Activated CD4-positive, alpha-beta T cell treated with anti-CD3 and anti-CD28 coated beads, Interleukin-2, amount 50 U/mL, for 16 hours (primary cell): Measurements from ENCODE around the gene RSBN1L.
"Not testable (repeated sequence)": the region's sequence is repeated elsewhere in the genome, so short reads cannot be mapped to it uniquely, and the experiment has no call there.

Experiments used
- DNase-seq: peaks from one replicate; pipeline ENCODE4 v3.0.0-alpha.2; 2020

The RSBN1L gene

DNA sequence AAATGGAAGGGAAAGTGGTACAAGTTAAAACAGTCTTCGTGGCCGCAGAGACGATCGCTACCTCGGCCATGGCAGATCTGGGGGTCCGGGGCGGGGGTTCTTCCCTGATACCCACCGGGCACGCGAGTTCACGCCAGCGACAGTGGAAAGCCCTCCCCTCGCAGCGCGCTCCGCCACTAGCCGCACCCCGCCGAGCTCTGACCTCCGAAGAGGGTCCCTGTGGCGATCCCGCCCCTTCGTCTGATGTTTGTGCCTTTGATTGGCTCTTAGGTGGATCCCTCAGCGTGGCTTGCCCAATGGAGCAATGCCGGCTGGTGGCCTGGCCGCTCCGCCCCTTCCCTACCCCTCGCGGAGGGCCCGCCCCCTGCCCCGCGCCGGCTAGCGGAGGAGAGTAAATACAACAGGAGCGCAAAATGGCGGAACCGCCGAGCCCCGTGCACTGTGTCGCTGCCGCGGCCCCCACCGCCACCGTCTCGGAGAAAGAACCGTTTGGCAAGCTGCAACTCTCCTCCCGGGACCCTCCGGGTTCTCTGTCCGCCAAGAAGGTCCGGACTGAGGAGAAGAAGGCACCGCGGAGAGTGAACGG lies at the start of gene RSBN1L:
TSS of gene RSBN1L (plus strand) at position 403 of the 586 bp plus-strand sequence. CDS start at position 414, 11 bp downstream.
- peak; percentile 98 for DNase-seq

DNA sequence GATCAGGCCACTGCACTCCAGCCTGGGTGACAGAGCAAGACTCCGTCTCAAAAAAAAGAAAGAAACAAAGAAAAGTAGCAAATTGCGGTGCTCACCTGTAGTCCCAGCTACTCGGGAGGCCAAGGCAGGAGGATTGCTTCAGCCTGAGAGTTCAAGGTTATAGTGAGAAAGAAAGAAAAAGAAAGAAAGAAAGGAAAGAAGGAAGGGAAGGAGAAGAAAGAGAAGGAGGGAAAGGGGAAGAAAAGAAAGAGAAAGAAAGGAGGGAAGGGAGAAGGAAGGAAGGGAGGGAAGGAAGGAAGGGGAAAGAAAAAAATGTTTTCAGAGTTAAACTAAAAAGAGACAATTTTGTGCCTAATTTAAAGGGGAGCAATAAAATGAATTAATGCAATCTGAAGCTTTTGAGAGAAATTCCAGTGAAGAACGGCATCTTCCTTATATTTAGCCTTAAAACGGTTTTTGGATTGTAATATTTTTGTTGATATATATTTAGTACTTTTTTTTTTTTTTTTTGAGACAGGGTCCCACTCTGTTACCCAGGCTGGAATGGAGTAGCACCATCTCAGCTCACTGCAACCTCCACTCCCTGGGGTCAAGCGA lies 47.4 kb upstream of the RSBN1L start:
- no peak for DNase-seq

DNA sequence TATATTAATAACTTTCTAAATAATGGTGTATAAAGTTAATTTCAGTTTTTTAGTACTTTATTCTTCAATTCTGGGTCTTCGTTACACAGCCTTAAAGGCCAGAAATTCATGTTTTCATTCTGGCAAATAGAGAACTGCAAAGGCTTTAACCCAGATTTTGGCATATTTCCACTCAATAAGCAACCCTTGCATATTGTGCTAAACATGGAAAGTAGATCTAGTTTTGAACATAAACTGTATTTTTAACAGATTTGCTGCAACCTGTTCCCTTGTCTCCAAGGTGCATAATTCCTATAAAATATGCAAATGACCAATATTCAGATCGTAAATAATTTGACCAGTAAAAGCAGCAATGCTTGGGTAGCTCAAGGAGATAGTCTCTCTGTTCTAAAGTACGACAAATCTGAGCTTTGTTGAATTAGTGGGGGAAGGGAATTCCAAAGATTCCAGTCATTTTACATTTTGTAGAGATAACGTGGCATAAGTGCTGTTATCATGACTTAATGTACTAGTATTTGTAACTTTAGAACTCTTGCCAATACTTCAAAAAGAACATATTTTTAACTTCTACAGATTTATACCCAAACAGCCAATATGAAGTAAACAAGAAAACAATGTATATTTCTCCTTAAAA lies 46.4 kb upstream of the RSBN1L start:
- DNase-seq = no peak

DNA sequence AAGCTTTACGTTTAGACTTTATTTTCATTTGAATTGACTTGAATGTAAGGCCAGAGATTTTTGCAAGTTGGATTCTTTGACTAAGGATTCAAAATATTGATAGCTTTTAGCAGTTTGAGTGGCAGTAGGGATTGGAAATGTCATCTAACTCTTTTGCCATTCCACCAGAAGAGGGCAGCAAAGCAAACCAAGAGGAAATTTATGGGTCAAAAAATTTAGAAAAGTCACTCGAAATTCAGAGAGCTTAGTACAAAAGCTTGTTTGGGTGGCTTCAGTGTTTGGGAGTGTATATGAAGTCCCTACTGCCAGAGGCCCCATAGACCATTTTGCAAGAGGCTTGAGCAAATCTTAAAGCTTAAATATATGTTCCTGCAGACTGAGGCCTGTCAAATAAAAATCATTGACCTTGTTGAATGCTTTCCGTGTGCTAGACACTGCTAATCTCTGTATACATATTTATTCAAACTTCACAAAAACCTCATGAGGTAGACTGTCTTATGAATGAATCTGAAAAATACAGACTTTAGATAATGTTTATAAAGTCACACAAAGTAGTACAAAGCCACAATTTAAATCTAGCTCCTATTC lies 44.6 kb upstream of the RSBN1L start:
- peak; percentile 48 for DNase-seq

DNA sequence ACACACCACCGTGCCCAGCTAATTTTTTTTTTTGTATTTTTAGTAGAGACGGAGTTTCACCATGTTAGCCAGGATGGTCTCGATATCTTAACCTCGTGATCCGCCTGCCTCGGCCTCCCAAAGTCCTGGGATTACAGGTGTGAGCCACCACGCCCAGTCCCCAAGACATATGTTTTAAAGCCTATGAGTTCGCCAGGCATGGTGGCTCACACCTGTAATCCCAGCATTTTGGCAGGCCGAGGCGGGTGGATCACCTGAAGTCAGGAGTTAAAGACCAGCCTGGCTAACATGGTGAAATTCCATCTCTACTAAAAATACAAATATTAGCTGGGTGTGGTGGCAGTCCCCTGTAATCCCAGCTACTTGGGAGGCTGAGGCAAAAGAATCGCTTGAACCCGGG lies 43.4 kb upstream of the RSBN1L start:
- not testable (repeated sequence) for DNase-seq

DNA sequence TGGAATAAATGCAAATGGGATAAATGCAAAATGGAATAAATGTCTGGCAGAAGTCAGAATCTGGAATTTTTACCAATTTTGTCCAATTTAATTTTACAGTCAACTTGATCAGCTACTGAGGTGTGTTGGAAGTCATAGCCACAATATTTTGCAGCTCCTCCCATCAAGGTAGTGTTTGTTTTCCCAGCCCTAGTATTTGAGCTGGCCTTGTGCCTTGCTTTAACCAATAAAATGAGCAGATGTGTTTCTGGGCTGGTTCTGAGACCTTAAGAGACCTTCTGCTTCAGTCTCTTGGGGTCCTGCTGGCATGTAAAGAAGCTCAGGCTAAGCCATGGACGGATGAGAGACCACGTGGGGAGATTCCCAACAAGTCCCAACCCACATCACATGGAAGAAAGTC lies 42.7 kb upstream of the RSBN1L start:
- DNase-seq = no peak

DNA sequence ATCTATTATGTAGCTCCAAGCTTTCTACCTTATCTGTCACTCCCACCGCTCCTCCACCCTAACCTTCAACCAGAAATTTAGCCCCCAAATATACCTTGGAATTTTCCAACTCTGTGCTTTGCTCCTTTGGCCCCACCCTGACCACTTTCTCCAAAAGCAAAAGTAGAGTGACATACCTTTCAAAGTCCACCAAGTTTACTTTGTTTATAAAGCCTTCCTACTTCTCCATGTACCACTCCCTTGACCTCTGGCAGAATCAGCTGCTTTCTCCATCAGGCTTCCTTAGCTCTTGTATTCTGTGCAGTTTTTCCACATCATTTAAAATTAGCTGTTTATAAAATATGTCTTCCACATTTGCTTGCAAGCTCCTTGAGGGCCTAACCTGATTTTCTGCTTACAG lies 40.9 kb upstream of the RSBN1L start:
- DNase-seq = no peak

DNA sequence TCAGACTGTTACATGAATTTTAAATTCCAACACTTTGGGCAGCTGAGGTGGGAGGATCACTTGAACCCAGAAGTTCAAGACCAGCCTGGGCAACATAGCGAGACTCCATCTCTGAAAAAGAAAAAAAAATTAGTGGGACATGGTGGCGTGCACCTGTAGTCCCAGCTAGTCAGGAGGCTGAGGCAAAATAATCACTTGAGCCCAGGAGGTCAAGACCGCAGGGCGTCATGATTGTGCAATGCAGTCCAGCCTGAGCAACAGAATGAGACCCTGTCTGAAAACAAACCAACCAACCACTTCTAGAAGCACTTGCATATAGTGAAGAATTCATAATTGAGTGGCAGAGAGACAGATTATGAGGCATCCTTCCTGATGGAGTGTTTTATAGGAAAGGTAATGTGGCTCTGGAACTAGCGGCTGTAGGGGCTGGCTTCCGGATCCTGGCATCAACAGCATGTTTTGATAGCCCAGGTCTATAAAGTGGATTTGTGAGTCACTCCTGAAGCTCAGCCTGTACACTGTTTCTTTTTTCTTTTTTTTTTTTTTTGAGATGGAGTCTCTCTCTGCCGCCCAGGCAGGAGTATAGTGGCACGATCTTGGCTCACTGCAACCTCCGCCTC lies 40.3 kb upstream of the RSBN1L start:
- no peak for DNase-seq

DNA sequence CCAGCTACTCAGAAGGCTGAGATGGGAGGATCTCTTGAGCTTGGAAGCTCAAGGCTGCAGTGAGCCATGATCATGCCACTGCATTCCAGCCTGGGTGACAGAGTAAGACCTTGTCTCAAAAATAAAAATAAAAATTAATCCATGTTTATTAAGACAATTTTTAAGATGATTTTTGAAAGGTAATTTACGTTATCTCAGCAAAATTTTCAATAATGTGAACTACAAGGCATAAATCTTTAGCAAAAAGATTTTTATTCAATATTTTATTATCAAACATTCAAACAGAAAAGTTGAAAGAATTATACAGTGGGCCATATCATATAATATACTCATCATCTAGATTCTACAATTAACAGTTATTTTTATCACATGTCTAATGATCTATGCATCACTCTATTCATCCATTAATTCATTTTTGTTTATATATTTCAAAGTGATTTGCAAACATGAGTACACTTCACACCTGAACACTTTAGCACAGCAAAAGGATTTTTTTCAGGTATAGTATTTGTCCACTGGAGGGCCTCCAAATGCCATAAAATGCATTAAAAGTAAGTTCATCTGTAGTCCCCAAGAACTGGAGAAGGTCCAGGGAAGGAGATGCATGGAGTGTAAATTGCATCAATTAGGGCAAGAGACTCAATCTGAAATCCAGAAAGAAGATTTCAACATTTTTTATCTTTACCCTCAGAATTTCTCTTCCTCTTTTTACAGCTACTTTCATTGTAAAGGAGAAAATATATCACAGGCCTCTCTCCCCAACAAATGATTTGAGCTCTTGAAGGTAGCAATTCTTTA lies 38.6 kb upstream of the RSBN1L start:
- peak; percentile 49 for DNase-seq

DNA sequence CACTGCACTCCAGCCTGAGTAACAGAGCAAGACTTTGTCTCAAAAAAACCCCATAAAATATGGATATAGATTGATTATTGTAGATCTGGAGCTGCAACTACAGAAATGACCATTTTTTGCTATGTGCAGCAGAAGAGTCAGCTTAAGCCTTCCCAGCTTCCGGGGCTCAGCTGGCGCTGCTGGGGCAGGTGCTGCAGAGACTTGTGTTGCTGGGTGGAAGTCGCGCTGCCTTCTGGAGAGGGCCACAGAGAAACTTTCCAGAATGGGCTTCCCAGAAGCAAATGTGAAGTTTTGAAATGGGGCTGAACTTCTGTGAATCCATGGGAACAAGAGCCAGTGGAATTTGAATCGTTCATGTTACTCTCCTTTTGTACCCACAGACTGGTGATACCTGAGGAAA lies 37.3 kb upstream of the RSBN1L start:
- no peak for DNase-seq

DNA sequence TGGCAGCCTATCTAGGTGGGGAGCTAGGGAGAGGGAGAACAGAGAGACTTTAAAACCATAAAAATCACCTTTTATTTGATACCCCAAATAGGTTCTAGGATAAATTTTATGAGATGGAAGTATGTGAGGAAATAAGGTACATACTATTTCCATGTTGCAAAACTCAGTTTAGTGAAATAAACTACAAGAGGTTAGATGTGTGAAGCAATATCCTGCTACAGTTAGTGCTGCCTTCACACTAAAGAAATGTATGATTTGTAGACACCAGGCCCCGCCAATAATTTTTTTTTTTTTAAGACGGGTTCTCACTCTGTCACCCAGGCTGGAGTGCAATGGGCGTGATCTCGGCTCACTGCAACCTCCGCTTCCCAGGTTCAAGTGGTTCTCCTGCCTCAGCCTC lies 34.4 kb upstream of the RSBN1L start:
- no peak for DNase-seq

DNA sequence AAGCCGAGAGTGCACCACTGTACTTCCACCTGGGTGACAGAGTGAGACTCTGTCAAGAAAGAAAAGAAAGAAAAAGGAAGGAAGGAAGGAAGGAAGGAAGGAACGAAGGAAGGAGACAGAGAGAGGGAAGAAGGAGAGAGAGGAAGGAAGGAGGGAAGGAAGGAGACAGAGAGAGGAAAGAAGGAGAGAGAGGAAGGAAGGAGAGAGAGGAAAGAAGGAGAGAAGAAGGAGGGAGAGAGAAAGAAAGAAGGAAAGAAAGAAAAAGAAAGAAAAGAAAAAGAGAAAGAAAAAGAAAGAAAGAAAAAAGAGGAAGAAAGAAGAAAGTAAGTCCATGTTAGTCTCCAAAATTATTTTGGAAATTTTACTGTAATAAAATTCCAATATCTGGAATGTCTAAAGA lies 33.4 kb upstream of the RSBN1L start:
- DNase-seq = no peak

DNA sequence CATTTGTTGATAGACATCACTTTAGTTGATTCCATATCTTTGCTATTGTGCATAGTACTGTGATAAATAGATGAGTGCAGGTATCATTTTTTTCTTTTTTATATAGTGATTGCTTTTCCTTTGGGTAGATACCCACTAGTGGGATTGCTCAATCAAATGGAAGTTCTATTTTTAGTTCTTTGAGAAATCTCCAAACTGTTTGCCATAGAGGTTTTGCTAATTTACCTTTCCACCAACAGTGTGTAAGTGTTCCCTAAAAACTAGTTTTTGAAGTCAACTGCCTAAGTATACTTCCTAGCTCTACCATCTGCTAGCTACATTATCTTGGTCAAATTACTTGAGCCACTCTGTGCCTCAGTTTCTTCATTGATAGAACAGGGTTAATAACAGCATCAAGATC lies 31.5 kb upstream of the RSBN1L start:
- no peak for DNase-seq

DNA sequence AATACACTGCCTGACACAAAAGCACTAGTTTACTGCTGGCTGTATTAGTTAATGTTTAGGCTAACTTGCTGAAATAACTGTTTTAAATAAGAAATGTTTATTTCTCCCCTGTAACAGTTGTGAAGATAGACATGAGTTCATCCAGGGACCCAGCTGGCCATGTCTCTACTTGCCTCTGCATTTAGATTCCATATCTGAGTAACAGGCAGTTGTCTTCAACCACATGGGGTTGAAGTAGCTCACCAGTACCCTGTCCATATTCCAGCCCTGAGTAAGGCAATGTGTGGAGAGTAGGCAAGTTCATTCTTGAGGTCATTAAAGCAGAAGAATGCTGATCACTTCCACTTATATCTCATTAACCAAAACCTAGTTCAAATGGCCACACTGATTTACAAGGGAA lies 31.1 kb upstream of the RSBN1L start:
- no peak for DNase-seq

DNA sequence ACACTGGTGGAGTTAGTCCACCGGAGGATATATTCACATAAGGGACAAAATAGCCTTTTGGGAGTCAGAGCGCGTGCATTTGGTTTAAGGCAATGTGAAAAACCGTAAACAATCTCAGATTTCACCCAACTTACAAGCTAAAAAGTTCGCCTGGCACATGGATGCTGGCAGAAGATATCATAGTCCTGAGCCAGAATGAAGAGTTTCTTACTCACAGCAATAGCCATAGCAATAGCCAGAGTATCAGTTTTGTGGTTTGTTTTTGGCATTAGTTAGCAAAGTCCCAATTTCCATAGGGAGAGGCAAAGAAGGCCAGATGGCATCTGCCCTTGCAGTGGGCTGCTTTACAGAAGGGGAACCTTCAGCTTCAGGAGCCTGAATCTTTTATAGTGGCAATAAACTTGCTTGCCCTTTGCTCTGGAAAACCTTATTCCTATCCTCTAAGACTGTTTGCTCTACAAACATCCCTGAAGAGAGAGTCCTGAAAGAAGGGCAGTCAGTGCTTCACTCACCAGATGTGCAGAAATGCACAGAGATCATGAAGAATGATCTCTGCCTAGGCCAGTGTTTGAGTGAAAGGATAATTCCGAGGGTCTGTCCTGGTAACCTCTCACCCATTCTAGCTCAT lies 28.7 kb upstream of the RSBN1L start:
- no peak for DNase-seq

DNA sequence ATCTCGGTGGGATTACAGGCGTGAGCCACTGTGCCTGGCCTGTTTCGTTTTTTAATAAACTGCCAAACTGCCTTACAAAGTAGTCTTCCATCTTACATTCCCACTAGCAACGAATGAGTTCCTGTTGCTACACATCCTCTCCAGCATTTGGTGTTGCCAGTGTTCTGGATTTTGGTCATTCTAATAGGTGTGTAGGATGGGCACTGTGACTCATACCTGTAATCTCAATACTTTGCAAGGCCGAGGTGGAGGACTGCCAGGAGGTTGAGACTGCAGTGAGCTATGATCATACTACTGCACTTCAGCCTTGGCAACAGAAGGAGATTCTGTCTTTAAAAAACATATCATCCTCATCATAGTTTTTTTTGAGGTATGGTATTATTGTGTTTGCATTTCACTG lies 21.4 kb upstream of the RSBN1L start:
- DNase-seq = peak; percentile 55

DNA sequence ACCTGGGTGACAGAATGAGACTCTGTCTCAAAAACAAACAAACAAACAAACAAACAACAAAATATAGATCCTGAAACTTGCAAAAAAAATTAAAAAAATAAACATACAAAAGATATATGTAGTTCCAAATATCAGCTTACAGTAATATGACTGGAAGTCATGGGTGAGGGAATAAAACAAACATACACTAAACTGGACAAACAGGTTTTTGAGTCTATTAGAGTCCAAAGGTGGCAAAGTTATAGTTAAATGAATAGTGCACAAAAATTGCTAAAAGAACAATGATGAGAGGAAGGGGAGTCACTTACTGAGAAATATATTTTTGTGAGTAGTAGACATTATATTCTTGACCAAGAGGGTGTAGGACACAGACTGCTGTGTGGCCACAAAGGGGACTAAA lies 16.7 kb upstream of the RSBN1L start:
- no peak for DNase-seq

DNA sequence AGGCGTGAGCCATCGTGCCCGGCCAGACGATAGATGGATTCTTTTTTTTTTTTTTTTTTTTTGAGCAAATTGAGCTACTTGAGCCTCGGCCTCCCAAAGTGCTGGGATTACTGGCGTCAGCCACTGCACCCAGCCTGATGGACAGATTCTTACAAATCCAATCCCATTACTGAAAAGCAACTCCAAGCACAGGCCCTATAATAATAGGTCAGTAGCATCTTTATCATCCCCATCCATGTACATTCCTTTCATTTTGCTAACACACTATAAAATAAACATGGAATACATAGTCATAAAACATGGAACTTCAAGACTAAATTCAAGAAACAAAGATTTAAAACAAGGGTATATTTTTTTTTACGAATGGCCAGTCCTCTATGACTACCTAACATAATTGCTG lies 16.0 kb upstream of the RSBN1L start:
- DNase-seq = no peak

DNA sequence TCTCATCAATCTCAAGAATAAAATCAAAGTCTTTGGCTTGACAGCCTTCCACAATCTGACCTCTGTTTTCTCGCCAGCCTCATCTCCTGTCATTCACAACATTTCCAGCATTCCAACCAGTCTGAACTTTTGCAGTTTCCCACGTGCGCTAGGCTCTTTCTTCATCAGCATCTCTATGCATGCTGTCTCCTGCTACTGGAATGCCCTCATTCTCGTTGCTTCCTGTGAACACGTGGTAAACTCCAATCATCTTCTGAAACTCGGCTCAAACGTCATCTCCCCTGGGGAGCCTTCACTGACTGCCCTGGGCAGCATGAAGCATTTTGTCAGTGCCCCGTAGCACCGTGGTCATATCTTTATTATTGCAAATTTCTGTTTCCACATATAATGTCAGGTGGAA lies 12.2 kb upstream of the RSBN1L start:
- DNase-seq = no peak

DNA sequence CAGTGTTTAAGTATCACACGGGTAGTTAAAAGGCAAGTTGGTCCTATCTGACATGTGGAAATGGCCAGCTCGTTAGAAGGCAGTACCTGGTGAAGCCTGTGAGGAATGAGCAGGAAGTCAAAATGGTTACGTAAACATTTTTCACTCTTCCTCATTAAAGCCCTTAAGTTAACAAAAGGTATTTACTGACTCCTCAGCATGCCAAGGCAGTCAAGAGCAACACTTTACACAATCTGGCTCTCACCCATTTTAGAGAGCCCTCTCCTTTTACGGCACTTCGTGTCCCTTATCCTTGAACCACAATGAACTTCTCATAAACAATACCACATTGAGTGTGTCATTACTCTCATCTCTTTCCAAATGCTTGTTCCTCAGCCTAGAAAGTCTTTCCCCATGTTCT lies 11.0 kb upstream of the RSBN1L start:
- DNase-seq = no peak

DNA sequence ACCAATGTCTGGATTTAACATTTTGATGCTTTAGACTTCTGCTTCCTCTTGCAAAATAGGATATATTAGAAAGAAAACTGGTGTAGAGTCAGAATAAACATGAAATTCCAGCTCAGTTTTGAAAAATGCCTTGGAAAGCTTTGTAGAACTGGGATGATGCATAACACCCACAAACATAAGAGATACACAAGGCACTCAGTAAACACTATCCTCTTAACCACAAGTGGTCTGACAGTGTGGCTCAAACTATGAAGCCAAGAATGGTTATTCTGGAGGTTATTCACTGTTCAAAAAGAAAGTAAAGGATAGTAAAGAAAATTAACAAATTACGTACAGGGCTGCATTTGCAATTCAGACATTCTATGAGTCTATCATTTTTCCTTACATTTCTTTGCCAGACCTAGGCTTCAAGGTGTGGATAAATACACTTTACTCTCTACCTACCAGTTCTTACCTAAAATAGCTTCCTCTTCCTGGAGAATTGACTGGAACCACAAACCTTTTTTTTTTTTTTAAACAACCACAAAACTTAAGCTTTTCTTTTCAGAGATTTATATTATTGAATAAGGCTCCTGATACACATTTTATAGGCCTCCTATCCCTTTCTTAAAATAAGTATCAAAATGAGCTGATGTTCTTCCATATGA lies 9.0 kb upstream of the RSBN1L start:
- no peak for DNase-seq

DNA sequence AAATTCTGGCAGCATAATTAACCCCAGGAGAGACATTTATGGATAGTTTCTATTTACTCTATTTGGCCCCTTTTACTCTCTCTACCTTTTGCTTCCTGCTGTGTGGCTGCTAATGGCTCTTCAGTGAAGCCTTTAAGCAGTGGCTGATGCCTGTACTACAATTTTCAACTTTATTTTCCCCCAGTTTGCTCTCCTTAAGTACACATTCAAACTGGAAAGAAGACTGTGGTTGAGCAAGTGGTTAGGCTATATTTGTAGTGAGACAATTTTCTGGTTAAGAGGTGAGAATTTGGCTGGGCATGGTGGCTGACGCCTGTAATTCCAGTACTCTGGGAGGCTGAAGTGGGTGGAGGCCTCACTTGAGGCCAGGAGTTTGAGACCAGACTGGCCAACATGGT lies 8.5 kb upstream of the RSBN1L start:
- peak; percentile 71 for DNase-seq
